ENCODE data around the gene STBD1. TPM values are rescaled to one million over a fixed set of nuclear protein-coding genes. Genes with fewer than 3 reads are reported as not detected.
A peak's percentile ranks its signal among the peaks of the same experiment; 100 is the strongest.

The STBD1 gene
- total and polyA plus RNA-seq, 2 experiments from 2014 or later = 29.7 to 34.2 TPM

DNA sequence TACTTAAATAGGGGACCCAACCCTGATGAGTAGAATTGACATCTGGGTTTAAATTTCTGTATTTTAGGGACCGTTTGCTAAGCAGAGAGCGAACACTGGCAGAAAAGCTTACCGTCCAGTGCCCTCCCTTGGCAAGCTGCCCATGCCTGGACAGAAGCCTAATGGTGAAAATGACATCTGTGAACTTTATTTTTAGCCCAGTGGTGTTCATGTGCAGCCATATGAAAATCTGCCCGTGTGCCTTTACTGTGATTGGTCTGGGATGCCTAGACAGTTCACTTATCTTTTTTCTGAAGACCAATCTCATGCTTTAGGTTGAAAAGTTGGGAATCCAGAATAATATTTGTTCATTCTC is 1.1 kb downstream of the STBD1 start:
- no peaks in the 10 kb centered on the region for H3K27me3 ChIP-seq
- H4K20me1 ChIP-seq (ENCODE audit: insufficient read depth, poor library complexity, severe bottlenecking) = no peaks in the 10 kb centered on the region
- TF ChIP-seq, protein P1, sequence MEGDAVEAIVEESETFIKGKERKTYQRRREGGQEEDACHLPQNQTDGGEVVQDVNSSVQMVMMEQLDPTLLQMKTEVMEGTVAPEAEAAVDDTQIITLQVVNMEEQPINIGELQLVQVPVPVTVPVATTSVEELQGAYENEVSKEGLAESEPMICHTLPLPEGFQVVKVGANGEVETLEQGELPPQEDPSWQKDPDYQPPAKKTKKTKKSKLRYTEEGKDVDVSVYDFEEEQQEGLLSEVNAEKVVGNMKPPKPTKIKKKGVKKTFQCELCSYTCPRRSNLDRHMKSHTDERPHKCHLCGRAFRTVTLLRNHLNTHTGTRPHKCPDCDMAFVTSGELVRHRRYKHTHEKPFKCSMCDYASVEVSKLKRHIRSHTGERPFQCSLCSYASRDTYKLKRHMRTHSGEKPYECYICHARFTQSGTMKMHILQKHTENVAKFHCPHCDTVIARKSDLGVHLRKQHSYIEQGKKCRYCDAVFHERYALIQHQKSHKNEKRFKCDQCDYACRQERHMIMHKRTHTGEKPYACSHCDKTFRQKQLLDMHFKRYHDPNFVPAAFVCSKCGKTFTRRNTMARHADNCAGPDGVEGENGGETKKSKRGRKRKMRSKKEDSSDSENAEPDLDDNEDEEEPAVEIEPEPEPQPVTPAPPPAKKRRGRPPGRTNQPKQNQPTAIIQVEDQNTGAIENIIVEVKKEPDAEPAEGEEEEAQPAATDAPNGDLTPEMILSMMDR (IDR thresholded peaks at IDR 0.05; ENCODE audit: poor library complexity) = no peak
- TF ChIP-seq EZH2 (IDR thresholded peaks at IDR 0.05; ENCODE audit: borderline replicate concordance) = no peak
- TF ChIP-seq EZH2phosphoT487 (IDR thresholded peaks at IDR 0.05; ENCODE audit: low read depth, severe bottlenecking, unreplicated experiment) = no peak
- no peaks in the 10 kb centered on the region for H3K36me3 ChIP-seq (replicated peaks; ENCODE audit: insufficient read depth, low read depth)
- H3K27ac ChIP-seq = peak overlapping the region; percentile 99
- DNase-seq (ENCODE audit: low spot score) = peak; percentile 34
- H3K4me2 ChIP-seq = peak overlapping the region; percentile 83
- peaks cover 9% of the 10 kb centered on the region for H3K4me1 ChIP-seq (ENCODE audit: insufficient read depth)
- no peaks in the 10 kb centered on the region for H3K9me3 ChIP-seq (ENCODE audit: low read depth)
- peak overlapping the region; percentile 77 for H3K4me3 ChIP-seq
- WGBS (ENCODE audit: low lambda C conversion rate, missing lambda C conversion rate) = 74% methylated on average over 4 of the region's 4 CpGs
- H3K79me2 ChIP-seq = peaks cover 60% of the 10 kb centered on the region
- H3K9me2 ChIP-seq (replicated peaks; ENCODE audit: insufficient read depth) = no peaks in the 10 kb centered on the region
- peak overlapping the region; percentile 85 for H2AFZ ChIP-seq

- no peaks in the 10 kb centered on the region for H3K9me3 ChIP-seq (ENCODE audit: low read depth)
- peak overlapping the region; percentile 83 for H3K4me2 ChIP-seq
- H3K4me1 ChIP-seq (ENCODE audit: insufficient read depth) = peaks cover 6% of the 10 kb centered on the region
- H3K9me2 ChIP-seq (replicated peaks; ENCODE audit: insufficient read depth) = no peaks in the 10 kb centered on the region
- H3K36me3 ChIP-seq (replicated peaks; ENCODE audit: insufficient read depth, low read depth) = no peaks in the 10 kb centered on the region
- no peak for TF ChIP-seq EZH2phosphoT487 (IDR thresholded peaks at IDR 0.05; ENCODE audit: low read depth, severe bottlenecking, unreplicated experiment)
- no peak for TF ChIP-seq EZH2 (IDR thresholded peaks at IDR 0.05; ENCODE audit: borderline replicate concordance)
- TF ChIP-seq, protein P1 (IDR thresholded peaks at IDR 0.05; ENCODE audit: poor library complexity) = no peak
- no peak overlapping the region for H3K4me3 ChIP-seq
- H3K79me2 ChIP-seq = peaks cover 54% of the 10 kb centered on the region
- peak; percentile 80 for DNase-seq (ENCODE audit: low spot score)
- peak overlapping the region; percentile 68 for H3K27ac ChIP-seq
- no peak overlapping the region for H2AFZ ChIP-seq
- WGBS (ENCODE audit: low lambda C conversion rate, missing lambda C conversion rate) = 69% methylated on average over 6 of the region's 6 CpGs
- H3K27me3 ChIP-seq = no peaks in the 10 kb centered on the region
- H4K20me1 ChIP-seq (ENCODE audit: insufficient read depth, poor library complexity, severe bottlenecking) = no peaks in the 10 kb centered on the region
These were observed 2.0 kb downstream of the STBD1 start for GRCh38 chr4:76308548-76308947.

DNA sequence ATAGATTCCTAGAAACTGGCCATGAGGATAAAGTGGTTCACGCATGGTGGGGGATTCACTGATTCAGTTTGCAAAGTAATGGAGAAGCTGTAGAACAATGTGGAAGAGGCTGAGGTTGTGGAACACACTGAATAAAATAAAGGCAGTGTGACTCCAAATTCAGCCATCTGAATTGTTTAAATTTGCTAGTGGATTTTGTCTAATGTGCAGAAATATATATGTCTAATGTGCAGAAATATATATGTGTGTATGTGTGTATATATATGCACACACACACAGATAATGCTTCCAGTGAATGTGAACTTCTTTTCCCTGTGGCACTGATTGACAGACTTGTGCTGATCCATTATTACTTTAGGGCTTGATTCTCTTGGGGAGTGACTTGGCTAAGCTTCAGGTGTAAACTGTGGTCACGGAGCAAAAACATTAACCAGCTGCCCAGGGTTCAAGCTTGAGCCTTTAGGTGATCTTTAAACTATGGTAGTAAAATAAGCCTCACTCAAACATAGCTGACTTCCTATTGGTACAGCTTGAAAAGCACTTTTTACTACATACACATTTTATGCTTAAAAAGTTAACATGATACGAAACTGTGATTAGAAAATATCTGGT is 3.5 kb downstream of the STBD1 start:
- peaks cover 6% of the 10 kb centered on the region for H3K4me1 ChIP-seq (ENCODE audit: insufficient read depth)
- H3K79me2 ChIP-seq = peaks cover 39% of the 10 kb centered on the region
- no peaks in the 10 kb centered on the region for H4K20me1 ChIP-seq (ENCODE audit: insufficient read depth, poor library complexity, severe bottlenecking)
- peak overlapping the region; percentile 11 for H3K4me2 ChIP-seq
- no peaks in the 10 kb centered on the region for H3K36me3 ChIP-seq (replicated peaks; ENCODE audit: insufficient read depth, low read depth)
- no peaks in the 10 kb centered on the region for H3K9me2 ChIP-seq (replicated peaks; ENCODE audit: insufficient read depth)
- WGBS (ENCODE audit: low lambda C conversion rate, missing lambda C conversion rate) = 80% methylated on average over 3 of the region's 3 CpGs
- no peak overlapping the region for H3K27ac ChIP-seq
- no peak for DNase-seq (ENCODE audit: low spot score)
- no peaks in the 10 kb centered on the region for H3K9me3 ChIP-seq (ENCODE audit: low read depth)
- TF ChIP-seq, protein P1 (IDR thresholded peaks at IDR 0.05; ENCODE audit: poor library complexity) = no peak
- TF ChIP-seq EZH2phosphoT487 (IDR thresholded peaks at IDR 0.05; ENCODE audit: low read depth, severe bottlenecking, unreplicated experiment) (no peak), EZH2 (IDR thresholded peaks at IDR 0.05; ENCODE audit: borderline replicate concordance) (no peak)
- no peak overlapping the region for H2AFZ ChIP-seq
- no peaks in the 10 kb centered on the region for H3K27me3 ChIP-seq
- no peak overlapping the region for H3K4me3 ChIP-seq
